Effector memory CD8-positive, alpha-beta T cell (primary cell): ENCODE measurements around the gene PAEP.

Experiments
- ATAC-seq: fragments of 150-1000 bp; cut with Tn5 transposase; replicated peaks from 2 replicates; pipeline ENCODE4 v1.10.0; 2021; ENCODE audit warnings: mild to moderate bottlenecking, moderate library complexity
- DNase-seq, 3 experiments: peaks; one replicate each; pipeline ENCODE4 v3.0.0; 2021
- H3K27ac Mint-ChIP-seq, 2 donors: one replicate each; pipeline ENCODE4 v1.8.0; 2022; ENCODE audit warnings: mild to moderate bottlenecking in 2 of 2, mixed read lengths in 2 of 2, moderate library complexity in 2 of 2
- H3K27me3 Mint-ChIP-seq, 2 donors: one replicate each; pipeline ENCODE4 v1.8.0; 2022; ENCODE audit warnings: mixed read lengths in 2 of 2
- H3K36me3 Mint-ChIP-seq: one replicate; pipeline ENCODE4 v1.8.0; 2022; ENCODE audit warnings: mild to moderate bottlenecking, moderate library complexity, mixed read lengths; ENCODE audit not compliant: insufficient read depth
- H3K4me1 Mint-ChIP-seq, 2 donors: one replicate each; pipeline ENCODE4 v1.8.0; 2022; ENCODE audit warnings: low read depth in 2 of 2, mixed read lengths in 2 of 2
- H3K4me3 Mint-ChIP-seq, 2 donors: one replicate each; pipeline ENCODE4 v1.8.0; 2022; ENCODE audit warnings: mild to moderate bottlenecking in 2 of 2, mixed read lengths in 2 of 2, moderate library complexity in 2 of 2
- H3K9me3 Mint-ChIP-seq, 2 donors: one replicate each; pipeline ENCODE4 v1.8.0; 2022; ENCODE audit warnings: mixed read lengths in 2 of 2

Gene PAEP

GRCh38 chr9:135608294-135608998, 46.9 kb downstream of the PAEP start:
- DNase-seq (no peak), ATAC-seq (no peak)
- Mint-ChIP-seq H3K4me1 (peaks cover 2 to 3% of the 10 kb centered on the region in 2 donors), H3K9me3 (no peaks in the 10 kb centered on the region), H3K4me3 (no peak overlapping the region), H3K27me3 (peaks cover 8 to 43% of the 10 kb centered on the region in 2 donors), H3K36me3 (peaks cover 3% of the 10 kb centered on the region), H3K27ac (no peak overlapping the region)

GRCh38 chr9:135608999-135609317, 47.4 kb downstream of the PAEP start:
- peaks cover 3% of the 10 kb centered on the region for H3K36me3 Mint-ChIP-seq
- no peaks in the 10 kb centered on the region for H3K4me1 Mint-ChIP-seq
- H3K4me3 Mint-ChIP-seq = no peak overlapping the region
- H3K9me3 Mint-ChIP-seq = no peaks in the 10 kb centered on the region
- H3K27ac Mint-ChIP-seq = no peak overlapping the region
- peaks cover 8 to 40% of the 10 kb centered on the region in 2 donors for H3K27me3 Mint-ChIP-seq
- ATAC-seq (no peak), DNase-seq (no peak)

- ATAC-seq (no peak), DNase-seq (no peak)
- Mint-ChIP-seq H3K27ac (no peak overlapping the region), H3K4me1 (no peaks in the 10 kb centered on the region), H3K27me3 (peaks cover 8 to 40% of the 10 kb centered on the region in 2 donors), H3K9me3 (no peaks in the 10 kb centered on the region), H3K36me3 (peaks cover 3% of the 10 kb centered on the region), H3K4me3 (no peak overlapping the region)
Measured at GRCh38 chr9:135609366-135609955, 47.9 kb downstream of the PAEP start.

GRCh38 chr9:135610290-135611141, 49.0 kb downstream of the PAEP start:
- Mint-ChIP-seq H3K27me3 (peaks cover 8 to 47% of the 10 kb centered on the region in 2 donors), H3K4me1 (no peaks in the 10 kb centered on the region), H3K9me3 (no peaks in the 10 kb centered on the region), H3K36me3 (peaks cover 3% of the 10 kb centered on the region), H3K4me3 (no peak overlapping the region), H3K27ac (no peak overlapping the region)
- DNase-seq (no peak), ATAC-seq (no peak)

- Mint-ChIP-seq H3K36me3 (peaks cover 3% of the 10 kb centered on the region), H3K9me3 (no peaks in the 10 kb centered on the region)
- no peak for DNase-seq
Measured at GRCh38 chr9:135611142-135611874, 49.8 kb downstream of the PAEP start.

GRCh38 chr9:135611875-135612209, 50.3 kb downstream of the PAEP start:
- no peak for DNase-seq
- Mint-ChIP-seq H3K4me1 (no peaks in the 10 kb centered on the region), H3K27ac (no peak overlapping the region), H3K4me3 (no peak overlapping the region), H3K36me3 (peaks cover 3% of the 10 kb centered on the region), H3K27me3 (peaks cover 8 to 51% of the 10 kb centered on the region in 2 donors), H3K9me3 (no peaks in the 10 kb centered on the region)
- ATAC-seq = no peak

More at GRCh38 chr9:135611142-135611874, 49.8 kb downstream of the PAEP start:
- ATAC-seq = no peak
- Mint-ChIP-seq H3K27ac (no peak overlapping the region), H3K4me3 (no peak overlapping the region), H3K4me1 (no peaks in the 10 kb centered on the region), H3K27me3 (peaks cover 8 to 55% of the 10 kb centered on the region in 2 donors)

GRCh38 chr9:135612437-135612836, 50.9 kb downstream of the PAEP start:
- DNase-seq (no peak), ATAC-seq (no peak)
- peaks cover 8 to 45% of the 10 kb centered on the region in 2 donors for H3K27me3 Mint-ChIP-seq
- H3K27ac Mint-ChIP-seq = no peak overlapping the region
- H3K4me3 Mint-ChIP-seq = no peak overlapping the region
- peaks cover 3% of the 10 kb centered on the region for H3K36me3 Mint-ChIP-seq
- H3K9me3 Mint-ChIP-seq = no peaks in the 10 kb centered on the region
- no peaks in the 10 kb centered on the region for H3K4me1 Mint-ChIP-seq

GRCh38 chr9:135612981-135613910, 51.7 kb downstream of the PAEP start:
- ATAC-seq (no peak), DNase-seq (no peak)
- H3K27ac Mint-ChIP-seq = no peak overlapping the region
- H3K4me1 Mint-ChIP-seq = no peaks in the 10 kb centered on the region
- H3K4me3 Mint-ChIP-seq = no peak overlapping the region
- H3K9me3 Mint-ChIP-seq = no peaks in the 10 kb centered on the region
- H3K27me3 Mint-ChIP-seq = peaks cover 10 to 49% of the 10 kb centered on the region in 2 donors
- H3K36me3 Mint-ChIP-seq = peaks cover 3% of the 10 kb centered on the region

GRCh38 chr9:135613946-135614805, 52.6 kb downstream of the PAEP start:
- no peak overlapping the region for H3K4me3 Mint-ChIP-seq
- ATAC-seq (no peak), DNase-seq (no peak)
- H3K36me3 Mint-ChIP-seq = peaks cover 3% of the 10 kb centered on the region
- no peaks in the 10 kb centered on the region for H3K9me3 Mint-ChIP-seq
- H3K4me1 Mint-ChIP-seq = no peaks in the 10 kb centered on the region
- peaks cover 18 to 58% of the 10 kb centered on the region in 2 donors for H3K27me3 Mint-ChIP-seq
- H3K27ac Mint-ChIP-seq = no peak overlapping the region

- H3K27me3 Mint-ChIP-seq = peaks cover 21 to 62% of the 10 kb centered on the region in 2 donors
- no peak for DNase-seq
- H3K4me1 Mint-ChIP-seq = no peaks in the 10 kb centered on the region
- H3K4me3 Mint-ChIP-seq = no peak overlapping the region
- H3K9me3 Mint-ChIP-seq = no peaks in the 10 kb centered on the region
- no peak for ATAC-seq
- peaks cover 3% of the 10 kb centered on the region for H3K36me3 Mint-ChIP-seq
- no peak overlapping the region for H3K27ac Mint-ChIP-seq
Measured at GRCh38 chr9:135614821-135615665, 53.5 kb downstream of the PAEP start.
